OCI-LY3 (cell line): ENCODE measurements around the gene SCN1A.

Source experiments
- H2AFZ ChIP-seq: fragments of 200-600, 300-600 bp; shearing (Covaris generic); 2 replicates; pipeline ENCODE4 v1.6.0; 2014; ENCODE audit warnings: antibody characterized with exemption, low read depth, low read length
- H3K27ac ChIP-seq: fragments of 200-600, 300-600 bp; sonication (generic); 2 replicates; pipeline ENCODE4 v1.5.1; 2014; ENCODE audit warnings: mild to moderate bottlenecking, low read length, moderate library complexity, mixed read lengths
- H3K27me3 ChIP-seq: fragments of 200-600, 300-600 bp; sonication (generic); 2 replicates; pipeline ENCODE4 v1.6.1; 2014; ENCODE audit warnings: low read depth, low read length, mixed read lengths
- H3K36me3 ChIP-seq: fragments of 200-600, 300-600 bp; sonication (generic); replicated peaks from 2 replicates; pipeline ENCODE3; 2014; ENCODE audit warnings: low read depth, low read length, mixed read lengths
- H3K4me1 ChIP-seq: fragments of 300-600, 200-600 bp; sonication (generic); 2 replicates; pipeline ENCODE4 v1.6.1; 2014; ENCODE audit warnings: low read length, mixed read lengths
- H3K4me2 ChIP-seq: fragments of 200-600, 300-600 bp; sonication (generic); 2 replicates; pipeline ENCODE4 v1.6.1; 2014; ENCODE audit warnings: low read length, mixed read lengths
- H3K4me3 ChIP-seq: fragments of 300-600, 200-600 bp; sonication (generic); 2 replicates; pipeline ENCODE4 v1.5.1; 2014; ENCODE audit warnings: antibody characterized with exemption, mild to moderate bottlenecking, low read length, moderate library complexity
- H3K79me2 ChIP-seq: fragments of 300-600, 200-600 bp; shearing (Covaris generic); 2 replicates; pipeline ENCODE4 v1.6.1; 2014; ENCODE audit warnings: mild to moderate bottlenecking, low read length, mixed read lengths
- H3K9ac ChIP-seq: fragments of 300-600, 200-600 bp; shearing (Covaris generic); 2 replicates; pipeline ENCODE4 v1.6.0; 2014; ENCODE audit warnings: mild to moderate bottlenecking, low read length, moderate library complexity
- H3K9me3 ChIP-seq: fragments of 200-600, 300-600 bp; shearing (Covaris generic); 2 replicates; pipeline ENCODE4 v1.6.1; 2014; ENCODE audit warnings: low read length, mixed read lengths; ENCODE audit not compliant: insufficient read depth
- H4K20me1 ChIP-seq: fragments of 200-600, 300-600 bp; sonication (generic); 2 replicates; pipeline ENCODE4 v1.6.1; 2016; ENCODE audit warnings: low read length, mixed read lengths; ENCODE audit not compliant: insufficient read depth
- CTCF ChIP-seq: fragments of 200-600, 300-600 bp; sonication (generic); IDR thresholded peaks from 2 replicates; pipeline ENCODE4 v1.5.1; 2014; ENCODE audit warnings: antibody characterized with exemption, low read length, low read depth
- EZH2phosphoT487 ChIP-seq: fragments of 200-600 bp; shearing (Covaris generic); IDR thresholded peaks from 2 replicates; pipeline ENCODE4 v1.6.1; 2018; ENCODE audit warnings: antibody characterized with exemption, mixed run types, low read depth

SCN1A gene

GRCh38 chr2:166128156-166128505 lies 311 bp upstream of the SCN1A start:
- no peak overlapping the region for H3K4me2 ChIP-seq
- H3K36me3 ChIP-seq, result no peaks in the 10 kb centered on the region
- no peak overlapping the region for H3K9ac ChIP-seq
- no peak for TF ChIP-seq CTCF
- TF ChIP-seq EZH2phosphoT487, result no peak
- H3K4me3 ChIP-seq, result no peak overlapping the region
- no peaks in the 10 kb centered on the region for H4K20me1 ChIP-seq
- peaks cover 18% of the 10 kb centered on the region for H3K27me3 ChIP-seq
- no peak overlapping the region for H2AFZ ChIP-seq
- H3K4me1 ChIP-seq, result peaks cover 8% of the 10 kb centered on the region
- H3K27ac ChIP-seq, result no peak overlapping the region
- H3K79me2 ChIP-seq, result no peaks in the 10 kb centered on the region
- no peaks in the 10 kb centered on the region for H3K9me3 ChIP-seq

GRCh38 chr2:166126007-166126639 lies 1.7 kb downstream of the SCN1A start:
- H3K27me3 ChIP-seq, result peaks cover 7% of the 10 kb centered on the region
- H3K4me3 ChIP-seq, result no peak overlapping the region
- H3K9me3 ChIP-seq, result no peaks in the 10 kb centered on the region
- no peak overlapping the region for H3K9ac ChIP-seq
- no peak overlapping the region for H2AFZ ChIP-seq
- no peak for TF ChIP-seq EZH2phosphoT487
- no peak for TF ChIP-seq CTCF
- no peaks in the 10 kb centered on the region for H3K36me3 ChIP-seq
- H3K79me2 ChIP-seq, result no peaks in the 10 kb centered on the region
- no peaks in the 10 kb centered on the region for H4K20me1 ChIP-seq
- peaks cover 10% of the 10 kb centered on the region for H3K4me1 ChIP-seq
- no peak overlapping the region for H3K27ac ChIP-seq
- no peak overlapping the region for H3K4me2 ChIP-seq

- TF ChIP-seq EZH2phosphoT487, result no peak
- no peak for TF ChIP-seq CTCF
- Histone ChIP-seq H3K4me2 (no peak overlapping the region), H4K20me1 (no peaks in the 10 kb centered on the region), H3K27me3 (peaks cover 7% of the 10 kb centered on the region), H3K79me2 (no peaks in the 10 kb centered on the region), H3K4me3 (no peak overlapping the region), H3K9me3 (no peaks in the 10 kb centered on the region), H3K4me1 (peaks cover 10% of the 10 kb centered on the region), H3K36me3 (no peaks in the 10 kb centered on the region), H2AFZ (no peak overlapping the region), H3K9ac (no peak overlapping the region), H3K27ac (no peak overlapping the region)
These were observed 2.3 kb downstream of the SCN1A start for GRCh38 chr2:166125557-166125956.

- H3K4me3 ChIP-seq, result no peak overlapping the region
- H2AFZ ChIP-seq, result no peak overlapping the region
- H3K36me3 ChIP-seq, result no peaks in the 10 kb centered on the region
- H3K27ac ChIP-seq, result no peak overlapping the region
- no peaks in the 10 kb centered on the region for H3K27me3 ChIP-seq
- TF ChIP-seq CTCF (no peak), EZH2phosphoT487 (no peak)
- no peak overlapping the region for H3K4me2 ChIP-seq
- H3K9ac ChIP-seq, result no peak overlapping the region
- H3K9me3 ChIP-seq, result no peaks in the 10 kb centered on the region
- H3K4me1 ChIP-seq, result peaks cover 7% of the 10 kb centered on the region
- no peaks in the 10 kb centered on the region for H3K79me2 ChIP-seq
- H4K20me1 ChIP-seq, result no peaks in the 10 kb centered on the region
These were observed 9.6 kb downstream of the SCN1A start for GRCh38 chr2:166118180-166118579.
